Measurements from ENCODE around the gene PIK3R3.

DNA sequence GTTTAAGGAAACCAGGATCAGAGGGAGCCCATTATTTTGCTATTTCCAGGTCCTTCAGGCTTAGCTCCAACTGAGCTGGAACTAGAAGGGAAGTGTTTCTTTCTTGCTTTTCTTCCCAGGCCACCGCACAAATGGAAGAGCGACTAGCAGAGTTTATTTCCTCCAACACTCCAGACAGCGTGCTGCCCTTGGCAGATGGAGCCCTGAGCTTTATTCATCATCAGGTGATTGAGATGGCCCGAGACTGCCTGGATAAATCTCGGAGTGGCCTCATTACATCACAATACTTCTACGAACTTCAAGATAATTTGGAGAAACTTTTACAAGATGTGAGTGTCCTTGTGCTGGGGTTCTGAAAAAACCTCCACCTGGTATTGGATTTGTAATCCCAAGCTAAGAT is 121.8 kb downstream of the PIK3R3 start:
- no peak for TF ChIP-seq POLR2A (IDR thresholded peaks at IDR 0.05)
- TF ChIP-seq, protein P1, sequence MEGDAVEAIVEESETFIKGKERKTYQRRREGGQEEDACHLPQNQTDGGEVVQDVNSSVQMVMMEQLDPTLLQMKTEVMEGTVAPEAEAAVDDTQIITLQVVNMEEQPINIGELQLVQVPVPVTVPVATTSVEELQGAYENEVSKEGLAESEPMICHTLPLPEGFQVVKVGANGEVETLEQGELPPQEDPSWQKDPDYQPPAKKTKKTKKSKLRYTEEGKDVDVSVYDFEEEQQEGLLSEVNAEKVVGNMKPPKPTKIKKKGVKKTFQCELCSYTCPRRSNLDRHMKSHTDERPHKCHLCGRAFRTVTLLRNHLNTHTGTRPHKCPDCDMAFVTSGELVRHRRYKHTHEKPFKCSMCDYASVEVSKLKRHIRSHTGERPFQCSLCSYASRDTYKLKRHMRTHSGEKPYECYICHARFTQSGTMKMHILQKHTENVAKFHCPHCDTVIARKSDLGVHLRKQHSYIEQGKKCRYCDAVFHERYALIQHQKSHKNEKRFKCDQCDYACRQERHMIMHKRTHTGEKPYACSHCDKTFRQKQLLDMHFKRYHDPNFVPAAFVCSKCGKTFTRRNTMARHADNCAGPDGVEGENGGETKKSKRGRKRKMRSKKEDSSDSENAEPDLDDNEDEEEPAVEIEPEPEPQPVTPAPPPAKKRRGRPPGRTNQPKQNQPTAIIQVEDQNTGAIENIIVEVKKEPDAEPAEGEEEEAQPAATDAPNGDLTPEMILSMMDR (IDR thresholded peaks at IDR 0.05) = no peak

All from thyroid gland (tissue), 4 donors.